SU-DHL-6 (cell line): ENCODE results near the gene ZBTB42.

Source experiments
- H2AFZ ChIP-seq: fragments of 200-600 bp; sonication (generic); 2 replicates; pipeline ENCODE4 v1.6.1; 2014; ENCODE audit warnings: low read depth, mild to moderate bottlenecking, moderate library complexity, mixed read lengths, antibody characterized with exemption, low read length; ENCODE audit not compliant: severe bottlenecking
- H3F3A ChIP-seq: fragments of 200-600 bp; shearing (Covaris generic); 2 replicates; pipeline ENCODE4 v1.6.0; 2016; ENCODE audit warnings: antibody characterized with exemption, mild to moderate bottlenecking; ENCODE audit not compliant: insufficient read depth
- H3K27ac ChIP-seq: fragments of 200-600 bp; sonication (generic); 2 replicates; pipeline ENCODE4 v1.5.1; 2016; ENCODE audit warnings: low read depth, mild to moderate bottlenecking, low read length, moderate library complexity, mixed read lengths
- H3K27me3 ChIP-seq: fragments of 200-600 bp; sonication (generic), shearing (Covaris generic); 2 replicates; pipeline ENCODE4 v1.6.0; 2014; ENCODE audit warnings: mild to moderate bottlenecking, low read length
- H3K36me3 ChIP-seq: fragments of 200-600 bp; sonication (generic); 2 replicates; pipeline ENCODE4 v1.6.1; 2014; ENCODE audit warnings: mild to moderate bottlenecking, low read length, mixed read lengths
- H3K4me2 ChIP-seq: fragments of 300-600, 200-600 bp; shearing (Covaris generic), sonication (generic); 2 replicates; pipeline ENCODE4 v1.6.0; 2014; ENCODE audit warnings: low read length, low read depth, mild to moderate bottlenecking; ENCODE audit not compliant: poor library complexity, severe bottlenecking
- H3K4me3 ChIP-seq: fragments of 200-600 bp; sonication (generic); 2 replicates; pipeline ENCODE4 v1.5.1; 2014; ENCODE audit warnings: antibody characterized with exemption, low read length, mild to moderate bottlenecking, mixed read lengths; ENCODE audit not compliant: insufficient read depth, poor library complexity, severe bottlenecking
- H3K79me2 ChIP-seq: fragments of 200-600 bp; sonication (generic); 2 replicates; pipeline ENCODE4 v1.6.1; 2014; ENCODE audit warnings: mild to moderate bottlenecking, low read length, moderate library complexity; ENCODE audit not compliant: insufficient read depth
- H3K9ac ChIP-seq: fragments of 200-600 bp; sonication (generic); 2 replicates; pipeline ENCODE4 v1.7.0; 2014; ENCODE audit warnings: mild to moderate bottlenecking, low read length
- H3K9me2 ChIP-seq: fragments of 200-600 bp; sonication (generic); replicated peaks from 2 replicates; pipeline ENCODE4 v1.6.1; 2014; ENCODE audit warnings: low read length; ENCODE audit not compliant: insufficient read depth
- H3K9me3 ChIP-seq: fragments of 200-600 bp; sonication (generic); 2 replicates; pipeline ENCODE4 v1.6.1; 2014; ENCODE audit warnings: low read length, mixed read lengths; ENCODE audit not compliant: insufficient read depth
- H4K20me1 ChIP-seq: fragments of 200-600 bp; sonication (generic); 2 replicates; pipeline ENCODE4 v1.6.1; 2014; ENCODE audit warnings: low read depth, mild to moderate bottlenecking, antibody characterized with exemption, low read length, moderate library complexity, mixed read lengths
- EZH2phosphoT487 ChIP-seq: fragments of 200-600 bp; sonication (generic), shearing (Covaris generic); conservative IDR thresholded peaks from 2 replicates; pipeline ENCODE4 v1.6.1; 2018; ENCODE audit warnings: mild to moderate bottlenecking, antibody characterized with exemption, low read length, moderate library complexity, mixed read lengths
- TF ChIP-seq, protein P1 (sequence below): fragments of 200-600 bp; sonication (generic); IDR thresholded peaks from one replicate; pipeline ENCODE4 v1.5.1; 2017; ENCODE audit warnings: antibody characterized with exemption, mild to moderate bottlenecking, low read length, moderate library complexity; ENCODE audit not compliant: insufficient read depth, poor library complexity, severe bottlenecking

ZBTB42 gene

DNA sequence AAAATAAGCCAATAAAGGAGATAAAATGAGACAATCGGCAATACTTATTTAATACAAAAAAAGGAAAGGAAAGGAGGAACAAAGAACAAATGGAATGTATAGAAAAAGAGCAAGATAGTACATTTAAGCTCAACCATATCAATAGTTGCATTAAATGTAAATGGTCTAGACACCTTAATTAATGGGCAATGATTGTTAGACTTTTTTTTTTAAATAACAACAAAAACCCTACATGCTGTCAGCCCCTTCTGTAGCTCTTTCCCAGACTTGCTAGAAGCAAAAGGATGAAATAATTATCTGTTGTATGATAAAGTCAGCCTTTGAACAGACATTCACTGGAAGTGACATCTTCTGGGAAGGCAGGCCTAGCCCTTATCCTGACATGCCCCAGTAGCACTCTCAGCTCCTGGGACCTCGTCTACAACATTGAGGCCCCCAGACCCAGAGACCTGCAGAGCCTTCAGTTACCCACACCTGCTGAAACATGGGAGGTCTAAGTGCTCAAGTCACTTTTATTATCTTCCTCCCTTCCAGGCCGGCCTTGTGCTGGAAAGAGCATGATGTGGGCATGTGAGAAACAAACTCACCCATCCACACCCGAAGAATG lies 34.5 kb upstream of the ZBTB42 start:
- 0 out of 2 replicates have a peak, but pooled peaks cover 5% of the 10 kb centered on the region for H3K36me3 ChIP-seq
- no peaks in the 10 kb centered on the region for H4K20me1 ChIP-seq
- no peaks in the 10 kb centered on the region for H3K9me2 ChIP-seq
- H3K9ac ChIP-seq: no peak overlapping the region
- no peaks in the 10 kb centered on the region for H3K27me3 ChIP-seq
- no peak overlapping the region for H3K4me3 ChIP-seq
- H3K27ac ChIP-seq: no peak overlapping the region
- H3K79me2 ChIP-seq: no peaks in the 10 kb centered on the region
- no peaks in the 10 kb centered on the region for H3F3A ChIP-seq
- TF ChIP-seq EZH2phosphoT487: no peak
- TF ChIP-seq, protein P1, sequence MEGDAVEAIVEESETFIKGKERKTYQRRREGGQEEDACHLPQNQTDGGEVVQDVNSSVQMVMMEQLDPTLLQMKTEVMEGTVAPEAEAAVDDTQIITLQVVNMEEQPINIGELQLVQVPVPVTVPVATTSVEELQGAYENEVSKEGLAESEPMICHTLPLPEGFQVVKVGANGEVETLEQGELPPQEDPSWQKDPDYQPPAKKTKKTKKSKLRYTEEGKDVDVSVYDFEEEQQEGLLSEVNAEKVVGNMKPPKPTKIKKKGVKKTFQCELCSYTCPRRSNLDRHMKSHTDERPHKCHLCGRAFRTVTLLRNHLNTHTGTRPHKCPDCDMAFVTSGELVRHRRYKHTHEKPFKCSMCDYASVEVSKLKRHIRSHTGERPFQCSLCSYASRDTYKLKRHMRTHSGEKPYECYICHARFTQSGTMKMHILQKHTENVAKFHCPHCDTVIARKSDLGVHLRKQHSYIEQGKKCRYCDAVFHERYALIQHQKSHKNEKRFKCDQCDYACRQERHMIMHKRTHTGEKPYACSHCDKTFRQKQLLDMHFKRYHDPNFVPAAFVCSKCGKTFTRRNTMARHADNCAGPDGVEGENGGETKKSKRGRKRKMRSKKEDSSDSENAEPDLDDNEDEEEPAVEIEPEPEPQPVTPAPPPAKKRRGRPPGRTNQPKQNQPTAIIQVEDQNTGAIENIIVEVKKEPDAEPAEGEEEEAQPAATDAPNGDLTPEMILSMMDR: no peak
- no peaks in the 10 kb centered on the region for H3K9me3 ChIP-seq
- no peak overlapping the region for H2AFZ ChIP-seq
- H3K4me2 ChIP-seq: no peak overlapping the region

DNA sequence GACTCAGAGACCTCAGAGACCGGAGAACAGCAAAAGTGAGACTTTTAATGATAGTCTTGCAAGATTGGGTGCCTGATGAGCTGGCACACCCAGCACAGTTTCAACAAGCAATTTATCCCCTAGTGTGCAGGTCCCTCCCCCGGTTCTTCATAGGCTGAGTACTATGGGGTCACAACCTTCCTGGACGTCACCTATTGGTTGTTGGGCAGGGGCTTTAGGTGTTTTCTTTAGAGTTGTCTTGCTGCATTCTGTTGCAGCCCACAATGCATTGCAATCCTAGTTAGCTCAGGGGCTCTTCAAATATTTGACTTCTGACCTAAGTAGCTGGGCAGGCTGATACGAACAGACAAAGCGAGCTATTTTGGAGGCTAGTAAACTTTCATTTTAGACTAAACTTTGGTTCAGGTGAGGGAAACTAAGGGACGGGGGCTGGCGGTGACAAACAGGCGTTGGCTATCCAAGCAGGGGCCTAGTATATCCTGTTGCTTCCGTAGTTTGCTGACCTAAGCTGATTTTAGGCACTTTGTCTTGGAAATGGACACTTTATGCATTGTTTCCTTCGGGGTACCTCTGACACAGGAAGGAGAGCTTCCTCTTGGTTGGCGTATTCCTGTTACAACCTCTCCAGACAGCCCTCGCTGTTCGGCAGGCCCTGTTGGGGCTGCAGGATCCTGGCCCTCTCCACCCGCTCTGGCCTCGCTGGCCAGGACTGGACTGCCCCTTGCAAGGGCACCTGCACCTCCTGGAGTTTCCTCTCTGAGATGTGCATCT lies 33.9 kb upstream of the ZBTB42 start:
- Histone ChIP-seq H3K27me3 (no peaks in the 10 kb centered on the region), H3F3A (no peaks in the 10 kb centered on the region), H3K4me2 (no peak overlapping the region), H3K9me3 (no peaks in the 10 kb centered on the region), H3K36me3 (0 out of 2 replicates have a peak, but pooled peaks cover 9% of the 10 kb centered on the region), H2AFZ (no peak overlapping the region), H3K9ac (no peak overlapping the region), H3K9me2 (no peaks in the 10 kb centered on the region), H4K20me1 (no peaks in the 10 kb centered on the region), H3K79me2 (no peaks in the 10 kb centered on the region), H3K27ac (no peak overlapping the region), H3K4me3 (no peak overlapping the region)
- TF ChIP-seq, protein P1: no peak
- TF ChIP-seq EZH2phosphoT487: no peak

DNA sequence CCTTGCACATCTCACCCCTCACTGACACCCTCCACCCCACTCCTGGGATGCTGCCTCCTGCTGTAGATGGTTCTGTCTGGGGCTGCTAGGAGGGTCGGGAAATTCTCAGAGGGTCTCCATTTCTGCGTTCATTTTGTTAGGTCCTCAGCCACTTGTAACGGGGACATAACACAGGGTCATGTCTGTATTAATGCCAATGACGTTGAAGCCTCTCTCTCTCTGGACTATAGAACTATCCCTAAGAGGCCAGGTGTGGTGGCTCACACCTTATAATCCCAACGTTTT lies 33.3 kb upstream of the ZBTB42 start:
- no peak overlapping the region for H3K27ac ChIP-seq
- H3K79me2 ChIP-seq: no peaks in the 10 kb centered on the region
- H2AFZ ChIP-seq: no peak overlapping the region
- H3K9me3 ChIP-seq: no peaks in the 10 kb centered on the region
- no peaks in the 10 kb centered on the region for H4K20me1 ChIP-seq
- no peak overlapping the region for H3K4me2 ChIP-seq
- no peaks in the 10 kb centered on the region for H3K27me3 ChIP-seq
- H3K9ac ChIP-seq: no peak overlapping the region
- TF ChIP-seq EZH2phosphoT487: no peak
- no peaks in the 10 kb centered on the region for H3K9me2 ChIP-seq
- no peak overlapping the region for H3K4me3 ChIP-seq
- no peaks in the 10 kb centered on the region for H3F3A ChIP-seq
- 0 out of 2 replicates have a peak, but pooled peaks cover 9% of the 10 kb centered on the region for H3K36me3 ChIP-seq
